HG03095 (cell line): Measurements from ENCODE around the gene RASSF1.

Experiments
- ATAC-seq: cut with Tn5 transposase; IDR thresholded peaks from one replicate; pipeline ENCODE4 v1.9.1; 2021; ENCODE audit warnings: moderate library complexity; ENCODE audit not compliant: unreplicated experiment

RASSF1 gene

GRCh38 chr3:50369012-50369670 lies 28.5 kb upstream of the RASSF1 start:
- ATAC-seq = no peak

GRCh38 chr3:50365842-50366220 lies 25.2 kb upstream of the RASSF1 start:
- ATAC-seq = no peak

- peak; percentile 77 for ATAC-seq
These were observed 24.6 kb upstream of the RASSF1 start for GRCh38 chr3:50365080-50365841.

- peak; percentile 12 for ATAC-seq
These were observed 24.0 kb upstream of the RASSF1 start for GRCh38 chr3:50364573-50365079.

GRCh38 chr3:50359760-50360110 lies 19.1 kb upstream of the RASSF1 start:
- ATAC-seq = peak; percentile 7

- ATAC-seq = peak; percentile 97
These were observed 18.5 kb upstream of the RASSF1 start, which contains the start of gene TMEM115 for GRCh38 chr3:50358911-50359759. TMEM115 (minus strand) TSS chr3:50359521; CDS start chr3:50359063, 458 bp downstream.

GRCh38 chr3:50358355-50358910 lies 17.8 kb upstream of the RASSF1 start:
- ATAC-seq = no peak

- no peak for ATAC-seq
These were observed 16.8 kb upstream of the RASSF1 start for GRCh38 chr3:50357481-50357880.

- no peak for ATAC-seq
These were observed 15.9 kb upstream of the RASSF1 start for GRCh38 chr3:50356553-50356952.

GRCh38 chr3:50355829-50356552 lies 15.4 kb upstream of the RASSF1 start:
- no peak for ATAC-seq

GRCh38 chr3:50354850-50355249 lies 14.2 kb upstream of the RASSF1 start:
- no peak for ATAC-seq

GRCh38 chr3:50354186-50354764 lies 13.6 kb upstream of the RASSF1 start:
- ATAC-seq = no peak

- ATAC-seq = no peak
These were observed 12.8 kb upstream of the RASSF1 start for GRCh38 chr3:50353245-50354004.

- no peak for ATAC-seq
These were observed 12.1 kb upstream of the RASSF1 start for GRCh38 chr3:50352781-50353180.

- ATAC-seq = no peak
These were observed 10.7 kb upstream of the RASSF1 start for GRCh38 chr3:50351323-50351697.

- ATAC-seq = peak; percentile 76
These were observed 10.1 kb upstream of the RASSF1 start, which contains the start of the genes CYB561D2 and NPRL2 for GRCh38 chr3:50350527-50351322. CYB561D2 (plus strand) TSS chr3:50350862; CDS start chr3:50351434, 572 bp downstream. NPRL2 (minus strand) TSS chr3:50350775; CDS start chr3:50350652, 123 bp downstream.

GRCh38 chr3:50350213-50350526 lies 9.5 kb upstream of the RASSF1 start:
- no peak for ATAC-seq

GRCh38 chr3:50347187-50347813 lies 6.7 kb upstream of the RASSF1 start:
- ATAC-seq = no peak
